Loucy (cell line): ENCODE data around the gene GASK1A.
A peak's percentile ranks its signal among the peaks of the same experiment; 100 is the strongest.

ENCODE experiments used
- H2AFZ ChIP-seq: fragments of 200-600 bp; sonication (generic); 2 replicates; pipeline ENCODE4 v1.6.0; 2016; ENCODE audit warnings: antibody characterized with exemption, mild to moderate bottlenecking, low read length, moderate library complexity
- H3F3A ChIP-seq: fragments of 200-600 bp; 2 replicates; pipeline ENCODE4 v1.6.0; 2016; ENCODE audit warnings: antibody characterized with exemption, low read depth, mild to moderate bottlenecking
- H3K27me3 ChIP-seq: fragments of 200-600 bp; sonication (generic); 2 replicates; pipeline ENCODE4 v1.6.1; 2014; ENCODE audit warnings: low read length, mild to moderate bottlenecking; ENCODE audit not compliant: insufficient read depth, poor library complexity, severe bottlenecking
- H3K36me3 ChIP-seq: fragments of 200-600 bp; sonication (generic); 2 replicates; pipeline ENCODE4 v1.6.1; 2016; ENCODE audit warnings: low read length; ENCODE audit not compliant: insufficient read depth
- H3K4me1 ChIP-seq: fragments of 200-600 bp; sonication (generic); 2 replicates; pipeline ENCODE4 v1.5.1; 2014; ENCODE audit warnings: low read length, mild to moderate bottlenecking; ENCODE audit not compliant: insufficient read depth, poor library complexity, severe bottlenecking
- H3K4me2 ChIP-seq: fragments of 200-600 bp; sonication (generic); 2 replicates; pipeline ENCODE4 v1.6.0; 2014; ENCODE audit warnings: antibody characterized with exemption, low read length, low read depth, mild to moderate bottlenecking; ENCODE audit not compliant: poor library complexity, severe bottlenecking
- H3K4me3 ChIP-seq: fragments of 200-600 bp; sonication (generic); 2 replicates; pipeline ENCODE4 v1.5.1; 2014; ENCODE audit warnings: low read length, mild to moderate bottlenecking, mixed read lengths; ENCODE audit not compliant: poor library complexity, severe bottlenecking
- H3K79me2 ChIP-seq: fragments of 200-600 bp; sonication (generic); 2 replicates; pipeline ENCODE4 v1.6.1; 2014; ENCODE audit warnings: low read length; ENCODE audit not compliant: insufficient read depth
- H3K9ac ChIP-seq: fragments of 200-600 bp; sonication (generic); 2 replicates; pipeline ENCODE4 v1.6.0; 2014; ENCODE audit warnings: mild to moderate bottlenecking, low read depth, low read length, moderate library complexity; ENCODE audit not compliant: poor library complexity, severe bottlenecking
- H3K9me2 ChIP-seq: fragments of 200-600 bp; sonication (generic); replicated peaks from 2 replicates; pipeline ENCODE4 v1.6.1; 2016; ENCODE audit warnings: low read depth, low read length, mixed read lengths
- H3K9me3 ChIP-seq: fragments of 200-600 bp; sonication (generic); 2 replicates; pipeline ENCODE4 v1.6.1; 2014; ENCODE audit warnings: mild to moderate bottlenecking, antibody characterized with exemption, low read length, low read depth; ENCODE audit not compliant: insufficient read depth
- H4K20me1 ChIP-seq: fragments of 200-600 bp; sonication (generic); 2 replicates; pipeline ENCODE4 v1.6.0; 2014; ENCODE audit warnings: antibody characterized with exemption, low read length, mild to moderate bottlenecking; ENCODE audit not compliant: insufficient read depth, poor library complexity, severe bottlenecking
- EZH2phosphoT487 ChIP-seq: fragments of 200-600 bp; IDR thresholded peaks from 2 replicates; pipeline ENCODE4 v1.6.1; 2018; ENCODE audit warnings: antibody characterized with exemption, mild to moderate bottlenecking, moderate library complexity, borderline replicate concordance
- TF ChIP-seq, protein P1 (sequence below): fragments of 200-600 bp; sonication (generic); conservative IDR thresholded peaks from 2 replicates; pipeline ENCODE4 v1.5.1; 2014; ENCODE audit warnings: mild to moderate bottlenecking, antibody characterized with exemption, low read length

The GASK1A gene

DNA sequence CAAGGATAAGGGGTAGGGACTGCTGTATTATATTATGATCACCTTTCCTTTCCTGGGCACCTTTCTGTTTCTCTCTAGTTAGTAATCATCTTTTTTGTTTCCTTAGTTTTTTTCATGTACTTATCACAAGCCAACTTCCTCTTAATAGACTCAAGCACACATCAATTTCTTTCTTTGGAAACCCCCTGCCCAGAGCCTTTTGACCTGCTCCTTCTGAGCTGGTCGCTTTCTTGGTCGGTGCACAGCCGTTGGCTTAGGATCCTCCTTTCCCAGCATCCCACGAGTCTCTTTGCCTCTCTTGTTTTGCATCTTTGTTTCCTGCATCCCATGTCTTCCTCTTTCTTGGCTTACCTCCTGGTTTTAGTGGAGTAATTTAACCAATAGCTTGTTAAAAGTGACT is 26.9 kb downstream of the GASK1A start:
- H3K79me2 ChIP-seq = no peaks in the 10 kb centered on the region
- TF ChIP-seq EZH2phosphoT487 = no peak
- TF ChIP-seq, protein P1, sequence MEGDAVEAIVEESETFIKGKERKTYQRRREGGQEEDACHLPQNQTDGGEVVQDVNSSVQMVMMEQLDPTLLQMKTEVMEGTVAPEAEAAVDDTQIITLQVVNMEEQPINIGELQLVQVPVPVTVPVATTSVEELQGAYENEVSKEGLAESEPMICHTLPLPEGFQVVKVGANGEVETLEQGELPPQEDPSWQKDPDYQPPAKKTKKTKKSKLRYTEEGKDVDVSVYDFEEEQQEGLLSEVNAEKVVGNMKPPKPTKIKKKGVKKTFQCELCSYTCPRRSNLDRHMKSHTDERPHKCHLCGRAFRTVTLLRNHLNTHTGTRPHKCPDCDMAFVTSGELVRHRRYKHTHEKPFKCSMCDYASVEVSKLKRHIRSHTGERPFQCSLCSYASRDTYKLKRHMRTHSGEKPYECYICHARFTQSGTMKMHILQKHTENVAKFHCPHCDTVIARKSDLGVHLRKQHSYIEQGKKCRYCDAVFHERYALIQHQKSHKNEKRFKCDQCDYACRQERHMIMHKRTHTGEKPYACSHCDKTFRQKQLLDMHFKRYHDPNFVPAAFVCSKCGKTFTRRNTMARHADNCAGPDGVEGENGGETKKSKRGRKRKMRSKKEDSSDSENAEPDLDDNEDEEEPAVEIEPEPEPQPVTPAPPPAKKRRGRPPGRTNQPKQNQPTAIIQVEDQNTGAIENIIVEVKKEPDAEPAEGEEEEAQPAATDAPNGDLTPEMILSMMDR = no peak
- H3K9ac ChIP-seq = no peak overlapping the region
- no peaks in the 10 kb centered on the region for H3K27me3 ChIP-seq
- no peak overlapping the region for H2AFZ ChIP-seq
- no peaks in the 10 kb centered on the region for H3F3A ChIP-seq
- no peaks in the 10 kb centered on the region for H3K36me3 ChIP-seq
- no peak overlapping the region for H3K4me2 ChIP-seq
- no peaks in the 10 kb centered on the region for H3K9me2 ChIP-seq
- no peak overlapping the region for H3K4me3 ChIP-seq
- no peaks in the 10 kb centered on the region for H3K4me1 ChIP-seq
- no peaks in the 10 kb centered on the region for H3K9me3 ChIP-seq
- no peaks in the 10 kb centered on the region for H4K20me1 ChIP-seq

DNA sequence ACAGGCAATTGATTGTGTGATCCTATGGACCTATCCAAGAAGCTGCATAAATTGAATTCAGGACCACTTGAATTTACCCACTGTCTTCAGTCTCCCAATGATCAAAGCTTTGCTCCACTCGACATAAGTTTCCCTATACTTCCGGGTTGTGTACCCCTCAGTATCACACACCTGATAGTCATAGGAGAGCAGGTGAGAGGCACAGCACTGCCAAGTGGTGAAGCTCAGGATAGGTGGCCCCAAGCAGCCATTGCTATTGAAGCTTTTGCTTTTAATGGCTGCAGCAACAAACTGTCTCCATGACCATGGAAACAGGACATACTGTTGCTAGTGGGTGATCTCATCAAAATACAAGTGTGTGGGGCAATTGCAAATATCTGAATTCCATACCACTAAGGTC is 27.7 kb downstream of the GASK1A start:
- Histone ChIP-seq H3K9me3 (no peaks in the 10 kb centered on the region), H3K9ac (no peak overlapping the region), H3K9me2 (no peaks in the 10 kb centered on the region), H3F3A (no peaks in the 10 kb centered on the region), H3K36me3 (no peaks in the 10 kb centered on the region), H4K20me1 (no peaks in the 10 kb centered on the region), H3K4me3 (no peak overlapping the region), H3K27me3 (no peaks in the 10 kb centered on the region), H3K4me2 (no peak overlapping the region), H3K79me2 (no peaks in the 10 kb centered on the region), H3K4me1 (no peaks in the 10 kb centered on the region), H2AFZ (no peak overlapping the region)
- no peak for TF ChIP-seq EZH2phosphoT487
- TF ChIP-seq, protein P1 = no peak

DNA sequence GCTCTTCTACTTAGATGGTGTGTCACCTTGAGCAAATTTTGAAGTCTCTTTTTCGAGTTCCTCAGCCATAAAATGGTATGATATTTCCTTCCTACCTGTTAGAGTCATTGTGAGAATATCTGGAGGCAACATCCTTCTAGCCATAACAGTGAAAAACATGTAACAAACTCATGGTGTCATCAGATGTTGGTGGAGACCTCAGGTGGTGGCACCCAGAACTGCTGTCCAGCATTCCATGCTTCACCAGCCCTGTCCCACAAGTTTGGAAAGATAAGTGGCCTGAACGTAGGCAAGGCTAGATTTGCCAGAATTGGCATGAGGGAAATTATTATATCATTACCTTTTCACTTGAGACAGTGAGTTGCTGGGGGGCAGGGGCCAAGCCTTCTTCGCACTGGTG is 30.4 kb downstream of the GASK1A start:
- Histone ChIP-seq H3K36me3 (no peaks in the 10 kb centered on the region), H3K9me2 (no peaks in the 10 kb centered on the region), H3K4me1 (peaks cover 7% of the 10 kb centered on the region), H4K20me1 (no peaks in the 10 kb centered on the region), H3K27me3 (no peaks in the 10 kb centered on the region), H3K4me3 (no peak overlapping the region), H3K9me3 (peaks cover 16% of the 10 kb centered on the region; the same call in 1 of the 2 replicates), H3F3A (0 out of 2 replicates have a peak, but pooled peaks cover 6% of the 10 kb centered on the region), H2AFZ (no peak overlapping the region), H3K79me2 (no peaks in the 10 kb centered on the region), H3K9ac (no peak overlapping the region), H3K4me2 (no peak overlapping the region)
- no peak for TF ChIP-seq EZH2phosphoT487
- TF ChIP-seq, protein P1 = peak; percentile 43; the same call in 1 of the 2 replicates
